ENCODE data around the gene SLC4A2.

The SLC4A2 gene

DNA sequence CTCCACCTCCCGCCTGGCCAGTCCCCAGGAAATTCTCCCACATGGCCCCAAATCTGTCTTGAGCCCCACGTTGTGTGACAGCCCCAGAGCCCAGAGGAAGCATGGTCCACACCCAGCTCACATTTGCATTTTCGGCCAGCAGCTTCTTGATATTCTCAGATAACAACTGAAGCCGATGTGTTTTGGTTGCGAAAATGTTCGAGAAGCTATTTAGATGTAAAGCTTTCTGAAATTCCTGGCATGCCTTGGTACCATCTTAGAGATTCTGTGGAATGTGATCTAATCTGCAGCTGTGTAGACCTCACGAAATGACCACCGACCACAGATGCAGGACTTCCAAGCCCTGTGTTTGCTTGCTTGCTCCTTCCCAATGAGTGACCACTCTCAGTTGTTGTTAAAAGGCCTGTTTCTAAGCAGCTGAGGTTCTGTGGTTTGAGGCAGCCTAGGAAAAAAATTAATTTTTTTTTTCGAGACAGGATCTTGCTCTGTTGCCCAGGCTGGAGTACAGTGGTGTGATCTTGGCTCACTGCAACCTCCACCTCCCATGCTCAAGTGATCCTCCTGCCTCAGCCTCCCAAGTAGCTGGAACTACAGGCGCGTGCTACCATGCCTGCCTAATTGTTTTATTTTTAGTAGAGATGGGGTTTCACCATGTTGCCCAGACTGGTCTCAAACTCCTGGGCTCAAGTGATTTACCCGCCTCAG lies 8.8 kb downstream of the SLC4A2 start:
- Histone ChIP-seq H3K36me3 (peaks cover 82 to 95% (median 89%) of the 10 kb centered on the region in 3 donors), H3K27me3 (no peaks in the 10 kb centered on the region), H3K4me1 (peaks cover 0 to 6% (median 3%) of the 10 kb centered on the region in 4 donors), H3K9me3 (no peaks in the 10 kb centered on the region), H3K4me3 (no peak overlapping the region), H3K27ac (no peak overlapping the region)
- DNase-seq, result no peak
- TF ChIP-seq, protein P1, sequence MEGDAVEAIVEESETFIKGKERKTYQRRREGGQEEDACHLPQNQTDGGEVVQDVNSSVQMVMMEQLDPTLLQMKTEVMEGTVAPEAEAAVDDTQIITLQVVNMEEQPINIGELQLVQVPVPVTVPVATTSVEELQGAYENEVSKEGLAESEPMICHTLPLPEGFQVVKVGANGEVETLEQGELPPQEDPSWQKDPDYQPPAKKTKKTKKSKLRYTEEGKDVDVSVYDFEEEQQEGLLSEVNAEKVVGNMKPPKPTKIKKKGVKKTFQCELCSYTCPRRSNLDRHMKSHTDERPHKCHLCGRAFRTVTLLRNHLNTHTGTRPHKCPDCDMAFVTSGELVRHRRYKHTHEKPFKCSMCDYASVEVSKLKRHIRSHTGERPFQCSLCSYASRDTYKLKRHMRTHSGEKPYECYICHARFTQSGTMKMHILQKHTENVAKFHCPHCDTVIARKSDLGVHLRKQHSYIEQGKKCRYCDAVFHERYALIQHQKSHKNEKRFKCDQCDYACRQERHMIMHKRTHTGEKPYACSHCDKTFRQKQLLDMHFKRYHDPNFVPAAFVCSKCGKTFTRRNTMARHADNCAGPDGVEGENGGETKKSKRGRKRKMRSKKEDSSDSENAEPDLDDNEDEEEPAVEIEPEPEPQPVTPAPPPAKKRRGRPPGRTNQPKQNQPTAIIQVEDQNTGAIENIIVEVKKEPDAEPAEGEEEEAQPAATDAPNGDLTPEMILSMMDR (IDR thresholded peaks at IDR 0.05), result no peak
- intact Hi-C loops (cut with DNase I; ENCODE audit: low total_unique reads), result no loop called here

DNA sequence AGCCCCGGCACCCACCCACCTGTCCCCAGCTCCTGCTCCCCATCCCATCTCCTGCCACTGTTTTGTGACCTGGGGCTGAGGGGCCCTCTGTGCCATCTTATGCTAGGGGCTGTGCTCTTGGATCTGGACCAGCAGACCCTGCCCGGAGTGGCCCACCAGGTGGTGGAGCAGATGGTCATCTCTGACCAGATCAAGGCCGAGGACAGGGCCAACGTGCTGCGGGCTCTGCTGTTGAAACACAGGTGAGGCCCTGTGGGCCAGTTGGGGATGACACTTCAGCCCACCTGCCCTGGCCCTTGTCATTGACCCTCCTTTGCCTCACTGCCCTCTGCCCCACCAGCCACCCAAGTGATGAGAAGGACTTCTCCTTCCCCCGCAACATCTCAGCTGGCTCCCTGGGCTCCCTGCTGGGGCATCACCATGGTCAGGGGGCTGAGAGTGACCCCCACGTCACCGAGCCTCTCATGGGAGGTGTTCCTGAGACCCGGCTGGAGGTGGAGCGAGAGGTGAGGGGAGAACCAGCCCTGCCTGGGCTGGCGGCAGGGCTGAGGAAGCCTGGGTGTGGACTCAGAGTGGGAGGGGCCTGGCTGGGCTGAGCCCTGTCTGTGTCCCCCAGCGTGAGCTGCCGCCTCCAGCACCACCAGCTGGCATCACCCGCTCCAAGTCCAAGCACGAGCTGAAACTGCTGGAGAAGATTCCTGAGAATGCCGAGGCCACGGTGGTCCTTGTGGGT lies 10.6 kb downstream of the SLC4A2 start:
- TF ChIP-seq, protein P1 (IDR thresholded peaks at IDR 0.05), result no peak
- Histone ChIP-seq H3K36me3 (peaks cover 88 to 100% (median 98%) of the 10 kb centered on the region in 3 donors), H3K9me3 (no peaks in the 10 kb centered on the region), H3K27me3 (no peaks in the 10 kb centered on the region), H3K4me3 (no peak overlapping the region), H3K27ac (no peak overlapping the region), H3K4me1 (no peaks in the 10 kb centered on the region)
- intact Hi-C loops (cut with DNase I; ENCODE audit: low total_unique reads), result no loop called here
- DNase-seq, result no peak

DNA sequence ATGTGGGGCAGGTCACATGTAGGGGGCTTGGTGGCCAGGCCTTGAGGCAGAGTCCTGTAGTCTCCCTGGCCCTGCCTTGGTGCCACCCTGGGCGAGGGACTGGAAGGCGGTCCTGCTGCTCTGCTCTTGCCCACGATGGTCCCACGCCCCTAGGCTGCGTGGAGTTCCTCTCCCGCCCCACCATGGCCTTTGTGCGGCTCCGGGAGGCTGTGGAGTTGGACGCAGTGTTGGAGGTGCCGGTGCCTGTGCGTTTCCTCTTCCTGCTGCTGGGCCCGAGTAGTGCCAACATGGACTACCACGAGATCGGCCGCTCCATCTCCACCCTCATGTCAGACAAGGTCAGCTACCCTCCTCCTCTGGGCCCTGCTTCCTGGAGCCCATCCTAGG lies 11.2 kb downstream of the SLC4A2 start:
- Histone ChIP-seq H3K27ac (no peak overlapping the region), H3K36me3 (peaks cover 85 to 100% (median 98%) of the 10 kb centered on the region in 3 donors), H3K4me3 (no peak overlapping the region), H3K4me1 (no peaks in the 10 kb centered on the region), H3K27me3 (no peaks in the 10 kb centered on the region), H3K9me3 (no peaks in the 10 kb centered on the region)
- intact Hi-C loops (cut with DNase I; ENCODE audit: low total_unique reads), result no loop called here
- TF ChIP-seq, protein P1 (IDR thresholded peaks at IDR 0.05), result no peak
- no peak for DNase-seq

DNA sequence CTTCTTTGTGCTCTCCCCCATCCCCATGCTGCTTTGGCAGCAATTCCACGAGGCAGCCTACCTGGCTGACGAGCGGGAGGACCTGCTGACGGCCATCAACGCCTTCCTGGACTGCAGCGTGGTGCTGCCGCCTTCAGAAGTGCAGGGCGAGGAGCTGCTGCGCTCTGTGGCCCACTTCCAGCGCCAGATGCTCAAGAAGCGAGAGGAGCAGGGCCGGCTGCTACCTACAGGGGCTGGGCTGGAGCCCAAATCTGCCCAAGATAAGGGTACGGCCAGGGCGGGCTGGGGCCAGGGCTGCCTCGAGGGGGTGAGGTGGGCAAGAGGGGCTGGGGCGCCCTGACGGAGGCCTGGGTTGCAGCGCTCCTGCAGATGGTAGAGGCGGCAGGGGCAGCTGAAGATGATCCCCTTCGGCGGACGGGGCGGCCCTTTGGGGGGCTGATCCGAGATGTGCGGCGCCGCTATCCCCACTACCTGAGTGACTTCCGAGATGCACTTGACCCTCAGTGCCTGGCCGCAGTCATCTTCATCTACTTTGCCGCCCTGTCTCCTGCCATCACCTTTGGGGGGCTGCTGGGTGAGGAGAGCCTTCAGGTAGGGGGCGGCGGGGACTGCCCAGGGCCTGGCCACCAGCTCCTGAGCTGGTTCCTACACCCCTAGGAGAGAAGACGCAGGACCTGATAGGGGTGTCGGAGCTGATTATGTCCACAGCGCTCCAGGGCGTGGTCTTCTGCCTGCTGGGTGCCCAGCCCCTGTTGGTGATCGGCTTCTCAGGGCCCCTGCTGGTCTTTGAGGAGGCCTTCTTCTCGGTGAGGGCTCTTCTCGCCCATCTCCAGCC lies 11.9 kb downstream of the SLC4A2 start:
- TF ChIP-seq, protein P1 (IDR thresholded peaks at IDR 0.05), result no peak
- H3K4me3 ChIP-seq, result no peak overlapping the region
- intact Hi-C loops (cut with DNase I; ENCODE audit: low total_unique reads), result no loop called here
- H3K27ac ChIP-seq, result no peak overlapping the region
- no peaks in the 10 kb centered on the region for H3K4me1 ChIP-seq
- H3K9me3 ChIP-seq, result no peaks in the 10 kb centered on the region
- peaks cover 78 to 100% (median 98%) of the 10 kb centered on the region in 3 donors for H3K36me3 ChIP-seq
- no peak for DNase-seq
- no peaks in the 10 kb centered on the region for H3K27me3 ChIP-seq

DNA sequence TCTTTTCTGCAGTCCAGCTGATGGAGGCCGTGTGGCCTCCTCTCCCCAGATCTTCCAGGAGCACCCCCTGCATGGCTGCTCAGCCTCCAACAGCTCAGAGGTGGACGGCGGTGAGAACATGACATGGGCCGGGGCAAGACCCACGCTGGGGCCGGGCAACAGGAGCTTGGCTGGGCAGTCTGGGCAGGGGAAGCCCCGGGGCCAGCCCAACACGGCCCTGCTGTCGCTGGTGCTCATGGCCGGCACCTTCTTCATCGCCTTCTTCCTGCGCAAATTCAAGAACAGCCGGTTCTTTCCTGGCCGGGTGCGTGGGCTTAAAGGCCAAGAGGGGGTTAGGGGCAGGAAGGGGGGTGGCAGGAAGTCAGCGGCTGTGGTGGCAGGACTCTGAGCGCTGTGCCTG lies 14.6 kb downstream of the SLC4A2 start:
- H3K4me1 ChIP-seq, result peaks cover 0 to 26% (median 11%) of the 10 kb centered on the region in 4 donors
- intact Hi-C loops (cut with DNase I; ENCODE audit: low total_unique reads), result no loop called here
- peaks cover 56 to 87% (median 85%) of the 10 kb centered on the region in 3 donors for H3K36me3 ChIP-seq
- H3K27ac ChIP-seq, result no peak overlapping the region
- no peak for DNase-seq
- no peaks in the 10 kb centered on the region for H3K27me3 ChIP-seq
- H3K4me3 ChIP-seq, result no peak overlapping the region
- no peaks in the 10 kb centered on the region for H3K9me3 ChIP-seq
- TF ChIP-seq, protein P1 (IDR thresholded peaks at IDR 0.05), result no peak

Measured in tibial artery (tissue), 4 donors.